ENCODE data around the gene NFKBIE.

DNA sequence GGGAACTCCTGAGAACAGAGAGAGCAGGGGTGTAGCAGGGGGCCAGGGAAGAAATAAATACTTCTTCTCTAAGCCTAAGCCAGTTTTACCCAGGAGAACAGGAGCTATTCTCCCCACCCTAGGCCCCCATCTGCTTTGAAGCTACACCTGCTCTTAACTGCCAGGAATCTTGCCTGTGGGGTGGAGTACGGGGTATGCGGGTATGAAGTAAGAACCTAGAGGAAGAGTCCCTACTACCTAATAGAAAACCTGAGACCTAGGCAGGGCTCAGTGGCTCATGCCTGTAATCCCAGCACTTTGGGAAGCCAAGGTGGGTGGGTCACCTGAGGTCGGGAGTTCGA lies 40.4 kb downstream of the NFKBIE start:
- no peak for TF ChIP-seq POLR2A (IDR thresholded peaks at IDR 0.05; ENCODE audit: low read depth, low read length)
- TF ChIP-seq TAF1 (IDR thresholded peaks at IDR 0.05; ENCODE audit: borderline replicate concordance, low read depth, low read length) = no peak

All from GM12892 (cell line).